Measurements from ENCODE around the gene SLC12A7.
A peak's percentile ranks its signal among the peaks of the same experiment; 100 is the strongest.

Gene SLC12A7

GRCh38 chr5:1010181-1010510, 101.7 kb downstream of the SLC12A7 start:
- Histone ChIP-seq H3K36me3 (ENCODE audit: control insufficient read depth in 5 of 5, insufficient read depth in 5 of 5, low read length in 5 of 5) (no peaks in the 10 kb centered on the region), H3K4me3 (ENCODE audit: low read depth in 1 of 5, low read length in 5 of 5) (no peak overlapping the region), H3K27me3 (ENCODE audit: control insufficient read depth in 5 of 5, insufficient read depth in 4 of 5, low read length in 5 of 5) (peaks cover 26 to 36% (median 31%) of the 10 kb centered on the region in 5 donors), H3K4me1 (ENCODE audit: control insufficient read depth in 5 of 5, insufficient read depth in 5 of 5, low read length in 5 of 5) (peaks cover 4 to 36% (median 30%) of the 10 kb centered on the region in 5 donors), H3K9ac (ENCODE audit: low read length in 5 of 5) (no peak overlapping the region), H3K27ac (ENCODE audit: low read depth, low read length) (no peak overlapping the region), H3K9me3 (ENCODE audit: control insufficient read depth in 5 of 5, low read length in 5 of 5) (no peaks in the 10 kb centered on the region)

- Histone ChIP-seq H3K27ac (ENCODE audit: low read depth, low read length) (no peak overlapping the region), H3K27me3 (ENCODE audit: control insufficient read depth in 5 of 5, insufficient read depth in 4 of 5, low read length in 5 of 5) (peaks cover 26 to 35% (median 31%) of the 10 kb centered on the region in 5 donors), H3K4me3 (ENCODE audit: low read depth in 1 of 5, low read length in 5 of 5) (peak overlapping the region in 3 of 5 donors; percentile 19 to 55 (median 36)), H3K36me3 (ENCODE audit: control insufficient read depth in 5 of 5, insufficient read depth in 5 of 5, low read length in 5 of 5) (no peaks in the 10 kb centered on the region), H3K4me1 (ENCODE audit: control insufficient read depth in 5 of 5, insufficient read depth in 5 of 5, low read length in 5 of 5) (peaks cover 4 to 41% (median 33%) of the 10 kb centered on the region in 5 donors), H3K9me3 (ENCODE audit: control insufficient read depth in 5 of 5, low read length in 5 of 5) (no peaks in the 10 kb centered on the region), H3K9ac (ENCODE audit: low read length in 5 of 5) (no peak overlapping the region)
These were observed 102.3 kb downstream of the SLC12A7 start for GRCh38 chr5:1009359-1010180.

DNA sequence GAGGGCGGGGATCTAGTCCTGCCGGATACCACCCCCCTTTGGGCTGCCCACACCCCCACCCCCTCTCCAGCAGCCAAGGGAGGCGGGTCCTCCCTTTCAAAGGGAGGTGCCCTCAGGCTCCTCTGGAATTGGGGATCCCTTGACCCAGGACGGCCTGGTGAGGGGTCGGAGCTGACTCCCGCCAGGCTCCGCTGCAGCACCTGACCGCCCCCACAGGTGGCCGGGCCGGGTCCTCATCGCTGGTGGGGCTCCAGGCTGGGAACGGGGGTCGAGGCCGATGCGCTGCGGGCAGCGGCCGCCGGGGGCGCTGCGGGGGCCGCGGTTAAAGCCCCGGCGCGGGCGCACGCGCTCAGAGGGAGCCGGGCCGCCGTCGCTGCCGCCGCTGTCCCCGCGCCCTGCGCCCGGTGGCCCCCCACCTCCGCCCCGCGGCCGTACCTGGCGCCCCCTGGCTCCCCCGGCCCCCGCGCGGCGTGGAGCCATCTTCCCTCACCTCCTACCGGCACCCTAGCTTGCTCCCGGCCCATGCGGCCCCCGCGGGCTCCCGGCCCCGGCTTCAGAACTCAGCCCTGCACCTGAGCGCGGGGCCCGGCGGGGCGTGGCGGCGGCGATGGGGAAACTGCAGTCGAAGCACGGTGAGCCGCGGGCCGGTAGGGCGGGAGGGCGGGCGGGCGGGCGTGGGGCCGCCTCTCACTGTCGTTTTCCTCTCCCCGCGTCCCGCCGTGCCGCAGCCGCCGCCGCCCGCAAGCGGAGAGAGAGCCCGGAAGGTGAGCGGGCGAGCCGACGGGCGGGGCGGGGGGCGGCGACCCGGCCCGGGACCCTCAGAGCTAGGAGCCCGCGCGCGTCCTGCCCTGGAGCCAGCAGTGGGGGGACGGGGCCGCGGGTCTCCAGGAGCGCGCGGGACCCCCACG, 103.2 kb downstream of the SLC12A7 start, which contains the start of gene NKD2:
Gene NKD2 (plus strand): TSS at position 352 of the 908 bp plus-strand sequence. CDS start 256 bp downstream, at position 608.
- Histone ChIP-seq H3K27me3 (ENCODE audit: control insufficient read depth in 5 of 5, insufficient read depth in 4 of 5, low read length in 5 of 5) (peaks cover 26 to 35% (median 31%) of the 10 kb centered on the region in 5 donors), H3K4me1 (ENCODE audit: control insufficient read depth in 5 of 5, insufficient read depth in 5 of 5, low read length in 5 of 5) (peaks cover 5 to 50% (median 41%) of the 10 kb centered on the region in 5 donors), H3K9me3 (ENCODE audit: control insufficient read depth in 5 of 5, low read length in 5 of 5) (no peaks in the 10 kb centered on the region), H3K4me3 (ENCODE audit: low read depth in 1 of 5, low read length in 5 of 5) (peak within 1 kb of the TSS in 3 of 5 donors; percentile 19 to 55 (median 36)), H3K36me3 (ENCODE audit: control insufficient read depth in 5 of 5, insufficient read depth in 5 of 5, low read length in 5 of 5) (no peaks in the 10 kb centered on the region), H3K9ac (ENCODE audit: low read length in 5 of 5) (no peak within 1 kb of the TSS), H3K27ac (ENCODE audit: low read depth, low read length) (no peak within 1 kb of the TSS)

GRCh38 chr5:1007681-1008450, 104.0 kb downstream of the SLC12A7 start:
- Histone ChIP-seq H3K4me3 (ENCODE audit: low read depth in 1 of 5, low read length in 5 of 5) (no peak overlapping the region), H3K4me1 (ENCODE audit: control insufficient read depth in 5 of 5, insufficient read depth in 5 of 5, low read length in 5 of 5) (peaks cover 6 to 56% (median 48%) of the 10 kb centered on the region in 5 donors), H3K9ac (ENCODE audit: low read length in 5 of 5) (no peak overlapping the region), H3K27me3 (ENCODE audit: control insufficient read depth in 5 of 5, insufficient read depth in 4 of 5, low read length in 5 of 5) (peaks cover 26 to 31% (median 29%) of the 10 kb centered on the region in 5 donors), H3K36me3 (ENCODE audit: control insufficient read depth in 5 of 5, insufficient read depth in 5 of 5, low read length in 5 of 5) (no peaks in the 10 kb centered on the region), H3K27ac (ENCODE audit: low read depth, low read length) (no peak overlapping the region), H3K9me3 (ENCODE audit: control insufficient read depth in 5 of 5, low read length in 5 of 5) (no peaks in the 10 kb centered on the region)

GRCh38 chr5:1007221-1007680, 104.6 kb downstream of the SLC12A7 start:
- no peak overlapping the region for H3K9ac ChIP-seq (ENCODE audit: low read length in 5 of 5)
- no peak overlapping the region for H3K4me3 ChIP-seq (ENCODE audit: low read depth in 1 of 5, low read length in 5 of 5)
- no peaks in the 10 kb centered on the region for H3K36me3 ChIP-seq (ENCODE audit: control insufficient read depth in 5 of 5, insufficient read depth in 5 of 5, low read length in 5 of 5)
- no peaks in the 10 kb centered on the region for H3K9me3 ChIP-seq (ENCODE audit: control insufficient read depth in 5 of 5, low read length in 5 of 5)
- no peak overlapping the region for H3K27ac ChIP-seq (ENCODE audit: low read depth, low read length)
- H3K27me3 ChIP-seq (ENCODE audit: control insufficient read depth in 5 of 5, insufficient read depth in 4 of 5, low read length in 5 of 5) = peaks cover 24 to 31% (median 29%) of the 10 kb centered on the region in 5 donors
- peaks cover 6 to 56% (median 48%) of the 10 kb centered on the region in 5 donors for H3K4me1 ChIP-seq (ENCODE audit: control insufficient read depth in 5 of 5, insufficient read depth in 5 of 5, low read length in 5 of 5)

GRCh38 chr5:1006656-1007071, 105.2 kb downstream of the SLC12A7 start:
- H3K4me1 ChIP-seq (ENCODE audit: control insufficient read depth in 5 of 5, insufficient read depth in 5 of 5, low read length in 5 of 5) = peaks cover 6 to 56% (median 48%) of the 10 kb centered on the region in 5 donors
- H3K27me3 ChIP-seq (ENCODE audit: control insufficient read depth in 5 of 5, insufficient read depth in 4 of 5, low read length in 5 of 5) = peaks cover 21 to 28% (median 27%) of the 10 kb centered on the region in 5 donors
- no peaks in the 10 kb centered on the region for H3K36me3 ChIP-seq (ENCODE audit: control insufficient read depth in 5 of 5, insufficient read depth in 5 of 5, low read length in 5 of 5)
- no peaks in the 10 kb centered on the region for H3K9me3 ChIP-seq (ENCODE audit: control insufficient read depth in 5 of 5, low read length in 5 of 5)
- H3K4me3 ChIP-seq (ENCODE audit: low read depth in 1 of 5, low read length in 5 of 5) = no peak overlapping the region
- H3K27ac ChIP-seq (ENCODE audit: low read depth, low read length) = no peak overlapping the region
- no peak overlapping the region for H3K9ac ChIP-seq (ENCODE audit: low read length in 5 of 5)

DNA sequence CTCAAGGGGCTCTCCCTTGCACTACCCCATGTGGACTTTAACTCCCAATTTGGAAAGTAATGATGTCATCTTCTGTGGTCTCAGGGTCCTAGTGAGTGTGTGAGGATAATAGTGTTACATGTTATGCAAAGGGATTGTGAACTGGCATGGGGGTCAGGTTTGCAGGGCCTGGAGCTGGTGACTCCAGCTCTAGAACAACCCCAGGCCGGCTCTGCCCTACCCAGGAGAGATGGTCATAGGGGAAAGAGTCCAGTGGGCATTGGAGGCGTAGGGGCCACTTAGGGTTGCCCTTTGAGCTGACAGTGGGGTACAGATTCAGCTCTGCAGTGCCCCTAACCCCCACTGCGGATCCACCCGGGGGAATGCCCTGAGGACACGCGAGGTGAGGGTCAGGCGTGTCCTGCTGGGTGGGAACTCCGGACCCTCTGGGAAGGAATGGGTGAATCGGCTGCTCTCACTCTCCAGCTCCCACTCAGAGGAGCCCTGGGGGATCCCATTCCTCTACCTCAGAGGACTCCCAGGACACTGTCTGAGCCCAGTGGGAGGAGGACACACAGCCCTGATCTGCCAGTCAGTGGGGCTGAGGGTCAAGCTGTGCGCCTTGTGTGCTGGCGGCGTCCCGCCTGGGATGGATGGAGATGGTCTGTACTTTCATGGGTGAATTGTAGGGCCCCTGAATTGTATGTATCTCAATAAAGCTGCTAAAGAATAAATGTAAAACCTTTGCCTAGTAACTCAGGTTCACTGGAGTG, 105.8 kb downstream of the SLC12A7 start:
- no peak overlapping the region for H3K27ac ChIP-seq (ENCODE audit: low read depth, low read length)
- H3K4me1 ChIP-seq (ENCODE audit: control insufficient read depth in 5 of 5, insufficient read depth in 5 of 5, low read length in 5 of 5) = peaks cover 6 to 56% (median 48%) of the 10 kb centered on the region in 5 donors
- no peaks in the 10 kb centered on the region for H3K36me3 ChIP-seq (ENCODE audit: control insufficient read depth in 5 of 5, insufficient read depth in 5 of 5, low read length in 5 of 5)
- H3K27me3 ChIP-seq (ENCODE audit: control insufficient read depth in 5 of 5, insufficient read depth in 4 of 5, low read length in 5 of 5) = peaks cover 16 to 22% (median 21%) of the 10 kb centered on the region in 5 donors
- H3K4me3 ChIP-seq (ENCODE audit: low read depth in 1 of 5, low read length in 5 of 5) = no peak overlapping the region
- no peaks in the 10 kb centered on the region for H3K9me3 ChIP-seq (ENCODE audit: control insufficient read depth in 5 of 5, low read length in 5 of 5)
- H3K9ac ChIP-seq (ENCODE audit: low read length in 5 of 5) = peak overlapping the region in 1 of 5 donors; percentile 30

DNA sequence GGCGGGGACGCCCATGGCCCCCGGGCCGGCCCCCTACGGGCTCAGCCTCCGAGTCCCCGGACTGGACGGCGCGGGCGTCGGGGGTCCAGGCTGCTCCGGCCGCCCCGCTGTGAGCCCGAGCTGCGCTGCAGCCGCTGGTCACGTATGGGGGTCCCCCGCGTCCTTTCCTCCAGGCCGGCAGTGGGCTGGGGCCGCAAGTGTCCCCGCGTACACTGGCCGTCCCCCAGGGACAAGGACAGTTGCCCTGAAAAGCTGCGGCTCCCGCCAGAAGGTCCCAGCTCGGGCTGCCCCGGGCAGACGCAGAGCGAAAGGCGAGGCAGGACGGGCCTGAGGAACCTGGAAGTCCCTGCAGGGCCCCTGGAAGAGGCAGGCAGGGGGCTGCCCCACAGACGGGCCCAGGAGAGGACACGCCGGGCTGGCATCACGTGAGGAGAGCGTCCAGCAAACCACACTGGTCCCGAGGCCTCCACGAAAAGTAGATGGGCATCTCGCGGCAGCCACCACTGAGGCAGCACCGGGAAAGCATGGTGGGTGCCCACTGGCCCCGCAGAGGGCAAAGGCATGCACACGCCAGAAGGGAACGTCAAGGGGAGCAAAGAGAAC, 106.5 kb downstream of the SLC12A7 start:
- Histone ChIP-seq H3K4me3 (ENCODE audit: low read depth in 1 of 5, low read length in 5 of 5) (peak overlapping the region; percentile 35 to 69 (median 59)), H3K36me3 (ENCODE audit: control insufficient read depth in 5 of 5, insufficient read depth in 5 of 5, low read length in 5 of 5) (no peaks in the 10 kb centered on the region), H3K27me3 (ENCODE audit: control insufficient read depth in 5 of 5, insufficient read depth in 4 of 5, low read length in 5 of 5) (peaks cover 10 to 16% (median 14%) of the 10 kb centered on the region in 5 donors), H3K4me1 (ENCODE audit: control insufficient read depth in 5 of 5, insufficient read depth in 5 of 5, low read length in 5 of 5) (peaks cover 5 to 52% (median 42%) of the 10 kb centered on the region in 5 donors), H3K27ac (ENCODE audit: low read depth, low read length) (no peak overlapping the region), H3K9me3 (ENCODE audit: control insufficient read depth in 5 of 5, low read length in 5 of 5) (no peaks in the 10 kb centered on the region), H3K9ac (ENCODE audit: low read length in 5 of 5) (peak overlapping the region in 4 of 5 donors; percentile 30 to 62 (median 56))

Measured in subcutaneous abdominal adipose tissue (tissue), 5 donors.